ENCODE results near the gene ACSBG1. TPM values are rescaled to one million over a fixed set of nuclear protein-coding genes. Genes with fewer than 3 reads are reported as not detected.

The ACSBG1 gene
- total and polyA plus RNA-seq, 2 donors (not counting 1 experiment from before 2014, with no cell fraction given): not detected

DNA sequence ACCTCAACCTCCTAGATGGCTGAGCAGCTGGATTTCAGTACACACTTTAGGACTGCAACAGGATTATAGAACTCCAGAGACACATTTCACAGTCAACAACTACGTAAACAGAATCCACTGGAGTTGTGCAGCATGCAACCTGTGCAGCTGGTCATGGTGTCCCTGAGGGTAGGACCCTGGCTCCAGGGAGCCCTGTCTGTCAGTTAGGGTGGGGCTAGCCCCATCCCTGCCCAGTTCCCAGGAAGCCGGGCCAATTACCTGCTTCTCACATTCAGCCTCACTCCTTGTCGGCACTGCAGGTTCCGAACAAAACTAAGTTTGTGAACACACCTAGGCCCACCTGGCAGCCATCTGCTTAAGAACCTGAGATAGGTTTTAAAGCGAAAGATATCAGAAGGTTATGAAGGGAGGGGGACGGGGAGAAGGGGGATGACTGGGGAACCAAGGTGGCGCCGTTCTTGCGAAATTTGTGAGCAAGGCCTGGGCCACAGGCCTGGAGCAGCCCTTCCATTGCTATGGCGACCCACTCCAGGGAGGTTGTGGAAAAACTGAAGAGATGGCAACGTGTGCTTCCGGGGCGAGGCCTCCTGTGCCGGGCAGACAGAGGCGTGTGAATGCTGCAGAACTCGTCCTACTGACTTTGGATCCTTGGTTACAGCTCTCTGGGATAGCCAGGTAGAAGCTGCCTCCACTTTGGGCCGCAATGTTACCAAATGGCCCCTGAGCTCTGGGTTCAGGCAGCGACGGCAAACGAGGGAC, 25.3 kb downstream of the ACSBG1 start:
- H3K4me1 ChIP-seq (ENCODE audit: control insufficient read depth, extremely low read depth, insufficient read depth, low read length): no peaks in the 10 kb centered on the region
- TF ChIP-seq, protein P1, sequence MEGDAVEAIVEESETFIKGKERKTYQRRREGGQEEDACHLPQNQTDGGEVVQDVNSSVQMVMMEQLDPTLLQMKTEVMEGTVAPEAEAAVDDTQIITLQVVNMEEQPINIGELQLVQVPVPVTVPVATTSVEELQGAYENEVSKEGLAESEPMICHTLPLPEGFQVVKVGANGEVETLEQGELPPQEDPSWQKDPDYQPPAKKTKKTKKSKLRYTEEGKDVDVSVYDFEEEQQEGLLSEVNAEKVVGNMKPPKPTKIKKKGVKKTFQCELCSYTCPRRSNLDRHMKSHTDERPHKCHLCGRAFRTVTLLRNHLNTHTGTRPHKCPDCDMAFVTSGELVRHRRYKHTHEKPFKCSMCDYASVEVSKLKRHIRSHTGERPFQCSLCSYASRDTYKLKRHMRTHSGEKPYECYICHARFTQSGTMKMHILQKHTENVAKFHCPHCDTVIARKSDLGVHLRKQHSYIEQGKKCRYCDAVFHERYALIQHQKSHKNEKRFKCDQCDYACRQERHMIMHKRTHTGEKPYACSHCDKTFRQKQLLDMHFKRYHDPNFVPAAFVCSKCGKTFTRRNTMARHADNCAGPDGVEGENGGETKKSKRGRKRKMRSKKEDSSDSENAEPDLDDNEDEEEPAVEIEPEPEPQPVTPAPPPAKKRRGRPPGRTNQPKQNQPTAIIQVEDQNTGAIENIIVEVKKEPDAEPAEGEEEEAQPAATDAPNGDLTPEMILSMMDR (conservative IDR thresholded peaks at IDR 0.05 in 1 of 2, IDR thresholded peaks at IDR 0.05 in 1 of 2; ENCODE audit: low read depth in 1 of 2, low read length in 2 of 2): no peak
- TF ChIP-seq EZH2 (IDR thresholded peaks at IDR 0.05; ENCODE audit: low read length, missing control alignments): no peak

DNA sequence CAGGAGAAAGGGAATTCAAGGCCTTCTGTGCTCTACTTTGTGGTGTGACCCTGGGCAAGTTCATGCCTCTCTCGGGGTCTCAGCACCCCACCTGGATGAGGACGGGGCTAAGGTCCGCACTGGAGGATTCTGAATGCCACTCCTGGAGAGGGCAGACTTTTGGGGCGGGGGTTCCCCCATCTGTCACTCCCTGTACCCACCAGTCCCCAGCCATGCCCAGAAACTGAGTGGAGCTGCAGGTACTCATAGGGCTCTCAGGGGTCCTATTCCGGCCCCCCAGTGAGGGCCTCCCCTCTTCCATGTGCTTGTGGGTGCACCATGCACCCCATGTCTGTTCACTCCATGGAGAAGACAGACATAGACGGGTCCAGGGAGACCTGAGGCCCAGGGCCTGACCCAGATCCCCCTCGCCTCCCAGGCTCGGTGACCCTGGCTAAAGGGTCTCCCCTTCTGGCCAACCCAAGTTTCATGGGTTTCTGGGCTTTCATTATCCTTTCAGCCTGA, 26.0 kb downstream of the ACSBG1 start:
- no peaks in the 10 kb centered on the region for H3K36me3 ChIP-seq (ENCODE audit: control insufficient read depth, insufficient read depth, low read length)
- no peak overlapping the region for H3K9ac ChIP-seq (ENCODE audit: insufficient read depth, low read length)
- H3K4me2 ChIP-seq (ENCODE audit: extremely low read depth, insufficient read depth, low read length): no peak overlapping the region
- H4K20me1 ChIP-seq (ENCODE audit: control insufficient read depth, extremely low read depth, insufficient read depth, low read length): no peaks in the 10 kb centered on the region
- no peak for DNase-seq (ENCODE audit: low read depth in 2 of 2)
- H3K4me1 ChIP-seq (ENCODE audit: control insufficient read depth, extremely low read depth, insufficient read depth, low read length): no peaks in the 10 kb centered on the region
- H2AFZ ChIP-seq (ENCODE audit: low read length): no peak overlapping the region
- TF ChIP-seq EZH2 (IDR thresholded peaks at IDR 0.05; ENCODE audit: low read length, missing control alignments): no peak
- TF ChIP-seq, protein P1 (conservative IDR thresholded peaks at IDR 0.05 in 1 of 2, IDR thresholded peaks at IDR 0.05 in 1 of 2; ENCODE audit: low read depth in 1 of 2, low read length in 2 of 2): no peak
- H3K27me3 ChIP-seq (ENCODE audit: control insufficient read depth, insufficient read depth, low read length): peaks cover 3% of the 10 kb centered on the region
- H3K27ac ChIP-seq (ENCODE audit: insufficient read depth, low read length): no peak overlapping the region
- H3K4me3 ChIP-seq (replicated peaks in 1 of 4; ENCODE audit: control extremely low read depth in 1 of 4, insufficient read depth in 1 of 4, low read depth in 3 of 4, low read length in 4 of 4): no peak overlapping the region
- H3K79me2 ChIP-seq (ENCODE audit: control insufficient read depth, insufficient read depth, low read length): no peaks in the 10 kb centered on the region
- H3K9me3 ChIP-seq (ENCODE audit: control insufficient read depth, insufficient read depth, low read depth, low read length): no peaks in the 10 kb centered on the region

More for the DNA sequence above, 25.3 kb downstream of the ACSBG1 start:
- no peaks in the 10 kb centered on the region for H3K36me3 ChIP-seq (ENCODE audit: control insufficient read depth, insufficient read depth, low read length)
- no peak overlapping the region for H3K27ac ChIP-seq (ENCODE audit: insufficient read depth, low read length)
- peaks cover 2% of the 10 kb centered on the region for H3K27me3 ChIP-seq (ENCODE audit: control insufficient read depth, insufficient read depth, low read length)
- no peaks in the 10 kb centered on the region for H3K79me2 ChIP-seq (ENCODE audit: control insufficient read depth, insufficient read depth, low read length)
- no peak overlapping the region for H2AFZ ChIP-seq (ENCODE audit: low read length)
- no peak overlapping the region for H3K9ac ChIP-seq (ENCODE audit: insufficient read depth, low read length)
- no peak overlapping the region for H3K4me2 ChIP-seq (ENCODE audit: extremely low read depth, insufficient read depth, low read length)
- no peaks in the 10 kb centered on the region for H4K20me1 ChIP-seq (ENCODE audit: control insufficient read depth, extremely low read depth, insufficient read depth, low read length)
- no peaks in the 10 kb centered on the region for H3K9me3 ChIP-seq (ENCODE audit: control insufficient read depth, insufficient read depth, low read depth, low read length)
- H3K4me3 ChIP-seq (replicated peaks in 1 of 4; ENCODE audit: control extremely low read depth in 1 of 4, insufficient read depth in 1 of 4, low read depth in 3 of 4, low read length in 4 of 4): no peak overlapping the region
- DNase-seq (ENCODE audit: low read depth in 2 of 2): no peak

DNA sequence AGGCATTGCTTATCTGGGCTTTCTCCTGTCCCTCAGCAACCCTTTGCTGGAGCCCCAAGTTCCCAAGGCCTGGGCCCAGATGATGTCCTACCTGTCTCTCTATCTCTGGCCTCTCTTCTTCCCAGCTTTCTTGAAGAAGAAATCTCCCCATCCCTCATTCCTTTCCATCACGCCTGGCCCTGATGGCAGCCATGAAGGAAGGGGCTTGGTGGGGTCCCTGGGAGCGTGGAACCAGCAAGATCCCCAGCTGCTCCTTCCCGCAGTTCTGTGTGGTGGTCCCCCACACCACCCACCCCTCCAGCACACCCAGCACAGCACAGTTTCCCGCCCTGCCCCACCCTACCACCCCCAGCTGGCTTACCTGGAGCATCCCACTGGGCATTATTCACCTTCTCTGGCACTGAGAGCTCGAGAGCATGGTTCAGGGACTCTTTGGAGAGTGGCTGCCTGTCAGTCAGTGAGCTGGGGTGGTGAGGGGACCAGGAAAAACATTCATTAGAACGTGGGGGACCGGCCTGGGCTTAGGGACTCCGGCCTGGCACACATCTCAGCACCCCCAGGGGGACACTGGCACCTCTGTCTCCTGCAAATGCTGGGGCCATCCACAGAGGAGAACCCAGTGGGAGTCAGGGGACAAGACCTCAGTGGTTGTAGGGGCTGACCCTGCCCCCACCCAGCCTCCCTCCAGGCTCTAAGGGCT, 26.6 kb downstream of the ACSBG1 start:
- H3K27me3 ChIP-seq (ENCODE audit: control insufficient read depth, insufficient read depth, low read length): peaks cover 9% of the 10 kb centered on the region
- no peak overlapping the region for H2AFZ ChIP-seq (ENCODE audit: low read length)
- TF ChIP-seq, protein P1 (conservative IDR thresholded peaks at IDR 0.05 in 1 of 2, IDR thresholded peaks at IDR 0.05 in 1 of 2; ENCODE audit: low read depth in 1 of 2, low read length in 2 of 2): no peak
- TF ChIP-seq EZH2 (IDR thresholded peaks at IDR 0.05; ENCODE audit: low read length, missing control alignments): no peak
- H3K79me2 ChIP-seq (ENCODE audit: control insufficient read depth, insufficient read depth, low read length): no peaks in the 10 kb centered on the region
- no peak overlapping the region for H3K9ac ChIP-seq (ENCODE audit: insufficient read depth, low read length)
- H3K4me1 ChIP-seq (ENCODE audit: control insufficient read depth, extremely low read depth, insufficient read depth, low read length): no peaks in the 10 kb centered on the region
- H3K36me3 ChIP-seq (ENCODE audit: control insufficient read depth, insufficient read depth, low read length): no peaks in the 10 kb centered on the region
- H3K9me3 ChIP-seq (ENCODE audit: control insufficient read depth, insufficient read depth, low read depth, low read length): no peaks in the 10 kb centered on the region
- no peak overlapping the region for H3K4me2 ChIP-seq (ENCODE audit: extremely low read depth, insufficient read depth, low read length)
- DNase-seq (ENCODE audit: low read depth in 2 of 2): no peak
- H3K27ac ChIP-seq (ENCODE audit: insufficient read depth, low read length): no peak overlapping the region
- no peak overlapping the region for H3K4me3 ChIP-seq (replicated peaks in 1 of 4; ENCODE audit: control extremely low read depth in 1 of 4, insufficient read depth in 1 of 4, low read depth in 3 of 4, low read length in 4 of 4)
- H4K20me1 ChIP-seq (ENCODE audit: control insufficient read depth, extremely low read depth, insufficient read depth, low read length): no peaks in the 10 kb centered on the region

Measured in fibroblast of lung (primary cell).